ENCODE measurements around the gene ENTREP1. TPM values are rescaled to one million over a fixed set of nuclear protein-coding genes. Genes with fewer than 3 reads are reported as not detected.
"Not testable (repeated sequence)": the region's sequence is repeated elsewhere in the genome, so short reads cannot be mapped to it uniquely, and the experiment has no call there.

ENTREP1 gene
- total RNA-seq, 1 donor from 2014 or later: 18.7 TPM

- ATAC-seq (ENCODE audit: poor library complexity) (no peak), DNase-seq (no peak)
- intact Hi-C loops (cut with DNase I): loop anchor here (10.0 kb wide), 1 partner anchor 486 kb away; no protein-coding TSS in a partner anchor
These were observed 104.3 kb downstream of the ENTREP1 start for GRCh38 chr9:69429281-69429680.

GRCh38 chr9:69430206-69430605 is 105.2 kb downstream of the ENTREP1 start:
- intact Hi-C loops (cut with DNase I): no loop called here
- ATAC-seq (ENCODE audit: poor library complexity) (no peak), DNase-seq (no peak)

GRCh38 chr9:69431203-69431602 is 106.2 kb downstream of the ENTREP1 start:
- DNase-seq: no peak
- ATAC-seq (ENCODE audit: poor library complexity): no peak
- intact Hi-C loops (cut with DNase I): no loop called here

DNA sequence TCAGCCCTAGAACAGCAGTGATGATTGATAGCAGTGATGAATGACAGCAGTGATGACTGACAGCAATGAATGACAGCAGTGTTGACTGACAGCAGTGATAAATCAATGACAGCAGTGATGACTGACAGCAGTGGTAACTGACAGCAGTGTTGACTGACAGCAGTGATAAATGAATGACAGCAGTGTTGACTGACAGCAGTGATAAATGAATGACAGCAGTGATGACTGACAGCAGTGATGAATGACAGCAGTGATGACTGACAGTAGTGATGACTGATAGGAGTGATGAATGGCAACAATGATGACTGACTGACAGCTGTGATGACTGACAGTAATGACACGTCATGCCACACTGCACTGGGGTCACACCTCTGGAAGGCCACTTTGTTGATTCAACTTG is 106.8 kb downstream of the ENTREP1 start:
- intact Hi-C loops (cut with DNase I): no loop called here

DNA sequence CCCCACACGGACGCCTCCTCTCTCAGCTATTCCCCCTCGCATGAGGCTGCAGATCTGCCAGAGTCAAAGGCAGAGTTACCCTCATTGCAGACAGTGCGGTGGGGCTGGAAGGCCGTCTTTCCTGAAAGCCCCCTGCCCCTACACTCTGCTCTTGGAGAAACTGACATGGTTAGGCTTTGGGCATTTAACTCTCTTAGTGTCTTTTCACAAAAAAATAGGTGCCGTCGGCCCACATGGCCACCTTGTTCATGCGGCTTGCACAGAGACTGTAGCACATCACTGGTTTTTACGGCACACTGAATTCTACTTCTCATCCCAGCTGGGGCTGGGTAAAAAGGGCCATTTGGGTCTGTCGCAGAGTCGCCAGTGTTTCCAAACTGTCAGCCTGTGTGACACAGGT is 107.6 kb downstream of the ENTREP1 start:
- DNase-seq (no peak), ATAC-seq (ENCODE audit: poor library complexity) (no peak)
- intact Hi-C loops (cut with DNase I): no loop called here

More for the DNA sequence above, 106.8 kb downstream of the ENTREP1 start:
- ATAC-seq (ENCODE audit: poor library complexity) (no peak), DNase-seq (no peak)

GRCh38 chr9:69433392-69433791 is 108.4 kb downstream of the ENTREP1 start:
- intact Hi-C loops (cut with DNase I): no loop called here
- DNase-seq (no peak), ATAC-seq (ENCODE audit: poor library complexity) (no peak)

GRCh38 chr9:69433968-69434367 is 109.0 kb downstream of the ENTREP1 start:
- intact Hi-C loops (cut with DNase I): no loop called here
- DNase-seq (no peak), ATAC-seq (ENCODE audit: poor library complexity) (no peak)

- DNase-seq; ATAC-seq (ENCODE audit: poor library complexity); intact Hi-C loops (cut with DNase I): not testable (repeated sequence)
These were observed 114.6 kb downstream of the ENTREP1 start for GRCh38 chr9:69439654-69440053.

- intact Hi-C loops (cut with DNase I); ATAC-seq (ENCODE audit: poor library complexity); DNase-seq: not testable (repeated sequence)
These were observed 115.4 kb downstream of the ENTREP1 start for GRCh38 chr9:69440254-69440955.

Other genes starting within 250 kb of the ENTREP1 start
- gene TJP2, start 150.9 kb upstream of the ENTREP1 start, total RNA-seq: 116 TPM